SK-N-SH (cell line): ENCODE data around the gene COL20A1. TPM values are rescaled to one million over a fixed set of nuclear protein-coding genes. Genes with fewer than 3 reads are reported as not detected.
"Not testable (repeated sequence)": the region's sequence is repeated elsewhere in the genome, so short reads cannot be mapped to it uniquely, and the experiment has no call there.

Experiments used
- CTCF ChIA-PET: fragments of 300-600, 350-600 bp; formaldehyde crosslinking; extraction: SDS; loops from one replicate; lab custom pipeline; 2021; lab: Yijun Ruan, JAX
- POLR2A ChIA-PET: fragments of 350-600 bp; sonication (Branson Sonifier 250); formaldehyde crosslinking; extraction: SDS; loops from one replicate; lab custom pipeline; 2020; ENCODE audit warnings: antibody characterized with exemption, inconsistent platforms; lab: Yijun Ruan, JAX
- DNase-seq: peaks from one replicate; pipeline ENCODE4 v3.0.0; 2012
- H2AFZ ChIP-seq: fragments of 200-600 bp; sonication (generic); 2 replicates; pipeline ENCODE4 v1.8.1; 2016; ENCODE audit warnings: antibody characterized with exemption, mild to moderate bottlenecking, low read depth
- H3F3A ChIP-seq: fragments of 200-600 bp; sonication (generic); replicated peaks from 2 replicates; pipeline ENCODE3; 2016; ENCODE audit warnings: antibody characterized with exemption, mild to moderate bottlenecking; ENCODE audit not compliant: insufficient read depth
- H3K27ac ChIP-seq, 2 experiments: fragments of 200-500 bp in 1 of 2; fragments of 200-600 bp in 1 of 2; sonication (Bioruptor generic) in 1 of 2; sonication (generic), shearing (Covaris generic) in 1 of 2; 2 replicates each; pipeline versions ENCODE4 v1.5.1 to v1.6.1; 2014 to 2016; ENCODE audit warnings: low read depth in 2 of 2, inconsistent platforms in 1 of 2, low read length in 1 of 2, mild to moderate bottlenecking in 1 of 2, mixed read lengths in 1 of 2
- H3K27me3 ChIP-seq: fragments of 200-600 bp; sonication (generic), shearing (Covaris generic); 2 replicates; pipeline ENCODE4 v1.6.1; 2016; ENCODE audit warnings: mixed run types; ENCODE audit not compliant: insufficient read depth
- H3K36me3 ChIP-seq, 2 experiments: fragments of 200-500 bp in 1 of 2; fragments of 200-600 bp in 1 of 2; sonication (Bioruptor generic) in 1 of 2; sonication (generic) in 1 of 2; replicated peaks in 1 of 2; 2 replicates each; pipeline versions ENCODE3 to v1.5.1; 2014 to 2016; ENCODE audit warnings: low read length in 1 of 2, mild to moderate bottlenecking in 1 of 2; ENCODE audit not compliant: insufficient read depth in 2 of 2, control insufficient read depth in 1 of 2
- H3K4me1 ChIP-seq, 2 experiments: fragments of 200-500 bp in 1 of 2; fragments of 200-600 bp in 1 of 2; sonication (Bioruptor generic) in 1 of 2; sonication (generic), shearing (Covaris generic) in 1 of 2; 2 replicates each; pipeline versions ENCODE4 v1.5.1 to v1.6.1; 2014 to 2016; ENCODE audit warnings: low read depth in 1 of 2, low read length in 1 of 2, mixed run types in 1 of 2; ENCODE audit not compliant: insufficient read depth in 2 of 2, control insufficient read depth in 1 of 2
- H3K4me2 ChIP-seq: fragments of 200-600 bp; sonication (generic), shearing (Covaris generic); 2 replicates; pipeline ENCODE4 v1.6.1; 2017; ENCODE audit warnings: mixed run types
- H3K4me3 ChIP-seq, 2 experiments: fragments of 200-500 bp in 1 of 2; fragments of 200-600 bp in 1 of 2; sonication (Bioruptor generic) in 1 of 2; sonication (generic), shearing (Covaris generic) in 1 of 2; 2 replicates each; pipeline versions ENCODE4 v1.5.1 to v1.8.1; 2014 to 2016; ENCODE audit warnings: low read depth in 2 of 2, inconsistent platforms in 1 of 2, low read length in 1 of 2, mild to moderate bottlenecking in 1 of 2, mixed read lengths in 1 of 2, moderate library complexity in 1 of 2
- H3K79me2 ChIP-seq: fragments of 200-600 bp; sonication (generic); 2 replicates; pipeline ENCODE4 v1.8.1; 2017; ENCODE audit warnings: mild to moderate bottlenecking; ENCODE audit not compliant: insufficient read depth
- H3K9ac ChIP-seq: fragments of 200-600 bp; sonication (generic); 2 replicates; pipeline ENCODE4 v1.6.1; 2017; ENCODE audit warnings: mixed run types
- H3K9me2 ChIP-seq: fragments of 200-600 bp; sonication (generic); 2 replicates; pipeline ENCODE4 v1.6.1; 2017; ENCODE audit warnings: mixed run types
- H3K9me3 ChIP-seq: fragments of 200-600 bp; sonication (generic); 2 replicates; pipeline ENCODE4 v1.6.1; 2017; ENCODE audit warnings: mixed run types, mild to moderate bottlenecking, moderate library complexity
- H4K20me1 ChIP-seq: fragments of 200-600 bp; sonication (generic); 2 replicates; pipeline ENCODE4 v1.6.1; 2017; ENCODE audit warnings: mild to moderate bottlenecking, mixed run types; ENCODE audit not compliant: insufficient read depth
- JUND ChIP-seq: IDR thresholded peaks from 2 replicates; pipeline ENCODE4 v1.4.0; 2012
- NRF1 ChIP-seq: IDR thresholded peaks from 2 replicates; pipeline ENCODE4 v1.6.1; 2012; ENCODE audit warnings: low read depth, mild to moderate bottlenecking, low read length
- SIN3A ChIP-seq: IDR thresholded peaks from 2 replicates; pipeline ENCODE4 v1.6.1; 2012; ENCODE audit warnings: low read depth, mild to moderate bottlenecking, low read length, moderate library complexity, borderline replicate concordance
- WGBS: methylation state at CpG from one replicate; pipeline ENCODE4 v1.1.6; 2017; ENCODE audit warnings: low lambda C conversion rate; 5-methylcytosine and 5-hydroxymethylcytosine counted together
- polyA plus RNA-seq, 3 experiments: library from polyadenylated mRNA; depleted of rRNA; stranded (reverse); fragments of >200 nt; gene quantifications; 2 replicates each; pipeline ENCODE4 v1.2.3, GENCODE V29; 2012
- TF ChIP-seq, protein P1 (sequence below): fragments of 150-350 bp; IDR thresholded peaks from 2 replicates; pipeline ENCODE4 v1.6.1; 2017; ENCODE audit warnings: antibody characterized with exemption, low read length, low read depth, borderline replicate concordance
- TF ChIP-seq, protein P2 (sequence below): fragments of 150-350 bp; IDR thresholded peaks from 2 replicates; pipeline ENCODE4 v1.6.1; 2016; ENCODE audit warnings: mild to moderate bottlenecking, low read depth, low read length

The COL20A1 gene
- polyA plus RNA-seq, 1 of the 3 experiments (the other 2 are of a cell fraction), result not detected

DNA sequence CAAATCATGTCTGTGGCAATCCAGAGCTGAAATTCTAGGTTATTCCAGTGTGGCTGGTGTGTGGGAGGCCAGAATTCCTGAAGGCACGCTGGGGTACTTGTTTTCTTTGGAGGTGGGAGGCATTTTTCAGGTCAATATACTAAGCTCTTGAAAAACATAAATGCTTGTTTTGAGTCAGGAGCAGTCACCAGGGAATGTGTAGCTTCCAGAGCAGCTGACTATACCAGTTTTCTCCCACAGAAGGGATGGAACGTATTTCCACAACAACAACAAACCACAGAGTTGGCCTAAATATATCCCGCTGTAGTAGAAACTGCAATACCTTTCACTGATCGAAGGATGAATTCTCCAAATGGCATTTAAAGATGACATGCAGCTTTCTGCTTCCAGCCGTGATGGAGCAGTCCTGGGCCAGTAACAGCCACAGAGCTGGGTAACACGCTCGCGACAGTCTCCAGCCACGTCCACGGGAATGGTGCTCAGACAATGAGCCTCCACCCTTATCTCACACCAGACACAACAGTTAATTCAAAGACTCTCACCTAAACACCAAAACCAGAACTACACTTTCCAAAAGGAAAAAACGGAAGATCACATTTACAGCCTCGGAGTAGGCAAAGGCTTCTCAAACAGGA lies 44.9 kb downstream of the COL20A1 start:
- H3K4me1 ChIP-seq, result no peaks in the 10 kb centered on the region
- no peaks in the 10 kb centered on the region for H3K79me2 ChIP-seq
- H3K4me2 ChIP-seq, result no peak overlapping the region
- POLR2A ChIA-PET, result no interaction called here
- 62% methylated on average over 12 of the region's 12 CpGs for WGBS
- H3K9ac ChIP-seq, result no peak overlapping the region
- no peaks in the 10 kb centered on the region for H3K36me3 ChIP-seq
- no peak for DNase-seq
- no peaks in the 10 kb centered on the region for H4K20me1 ChIP-seq
- no peaks in the 10 kb centered on the region for H3K9me2 ChIP-seq
- no peak overlapping the region for H3K4me3 ChIP-seq
- H3K27ac ChIP-seq, result no peak overlapping the region
- CTCF ChIA-PET, result interaction anchor here (1.3 to 1.6 kb wide), 2 partner anchors 8 to 29 kb away, joined by 3 to 4 read pairs; no protein-coding TSS in a partner anchor
- H3K9me3 ChIP-seq, result no peaks in the 10 kb centered on the region
- TF ChIP-seq, protein P1, sequence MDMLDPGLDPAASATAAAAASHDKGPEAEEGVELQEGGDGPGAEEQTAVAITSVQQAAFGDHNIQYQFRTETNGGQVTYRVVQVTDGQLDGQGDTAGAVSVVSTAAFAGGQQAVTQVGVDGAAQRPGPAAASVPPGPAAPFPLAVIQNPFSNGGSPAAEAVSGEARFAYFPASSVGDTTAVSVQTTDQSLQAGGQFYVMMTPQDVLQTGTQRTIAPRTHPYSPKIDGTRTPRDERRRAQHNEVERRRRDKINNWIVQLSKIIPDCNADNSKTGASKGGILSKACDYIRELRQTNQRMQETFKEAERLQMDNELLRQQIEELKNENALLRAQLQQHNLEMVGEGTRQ, result no peak
- no peak for TF ChIP-seq JUND
- TF ChIP-seq SIN3A, result no peak
- TF ChIP-seq NRF1, result no peak
- TF ChIP-seq, protein P2, sequence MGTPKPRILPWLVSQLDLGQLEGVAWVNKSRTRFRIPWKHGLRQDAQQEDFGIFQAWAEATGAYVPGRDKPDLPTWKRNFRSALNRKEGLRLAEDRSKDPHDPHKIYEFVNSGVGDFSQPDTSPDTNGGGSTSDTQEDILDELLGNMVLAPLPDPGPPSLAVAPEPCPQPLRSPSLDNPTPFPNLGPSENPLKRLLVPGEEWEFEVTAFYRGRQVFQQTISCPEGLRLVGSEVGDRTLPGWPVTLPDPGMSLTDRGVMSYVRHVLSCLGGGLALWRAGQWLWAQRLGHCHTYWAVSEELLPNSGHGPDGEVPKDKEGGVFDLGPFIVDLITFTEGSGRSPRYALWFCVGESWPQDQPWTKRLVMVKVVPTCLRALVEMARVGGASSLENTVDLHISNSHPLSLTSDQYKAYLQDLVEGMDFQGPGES, result no peak
- TF ChIP-seq, all 33 proteins: peak for 0
- Histone ChIP-seq H2AFZ (no peak overlapping the region), H3F3A (no peaks in the 10 kb centered on the region), H3K27me3 (no peaks in the 10 kb centered on the region)

DNA sequence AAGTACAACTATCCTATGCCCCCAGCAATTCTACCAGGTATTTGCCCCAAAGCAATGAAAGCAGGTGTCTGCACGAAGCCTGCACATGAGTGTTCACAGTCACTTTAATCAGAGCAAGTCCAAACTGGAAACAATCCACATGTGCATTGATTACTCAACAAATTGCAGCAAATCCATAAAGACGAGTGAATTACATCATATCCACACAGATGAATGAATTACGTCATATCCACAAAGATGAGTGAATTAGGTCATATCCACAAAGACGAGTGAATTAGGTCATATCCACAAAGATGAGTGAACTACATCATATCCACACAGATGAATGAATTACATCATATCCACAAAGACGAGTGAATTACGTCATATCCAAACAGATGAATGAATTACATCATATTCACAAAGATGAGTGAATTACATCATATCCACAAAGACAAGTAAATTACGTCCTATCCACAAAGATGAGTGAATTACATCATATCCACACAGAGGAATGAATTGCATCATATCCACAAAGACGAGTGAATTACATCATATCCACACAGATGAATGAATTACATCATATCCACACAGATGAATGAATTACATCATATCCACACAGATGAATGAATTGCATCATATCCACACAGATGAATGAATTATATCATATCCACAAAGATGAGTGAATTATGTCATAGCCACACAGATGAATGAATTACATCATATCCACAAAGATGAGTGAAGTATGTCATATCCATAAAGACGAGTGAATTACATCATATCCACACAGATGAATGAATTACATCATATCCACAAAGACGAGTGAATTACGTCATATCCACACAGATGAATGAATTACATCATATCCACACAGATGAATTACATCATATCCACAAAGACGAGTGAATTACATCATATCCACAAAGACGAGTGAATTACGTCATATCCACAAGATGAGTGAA lies 46.4 kb downstream of the COL20A1 start:
- H2AFZ ChIP-seq, DNase-seq, H3F3A ChIP-seq, H3K9ac ChIP-seq, H3K4me3 ChIP-seq, H3K27me3 ChIP-seq, H3K4me1 ChIP-seq, H3K9me2 ChIP-seq, H3K36me3 ChIP-seq, POLR2A ChIA-PET, H3K9me3 ChIP-seq, H3K4me2 ChIP-seq, H3K27ac ChIP-seq, H4K20me1 ChIP-seq, H3K79me2 ChIP-seq: not testable (repeated sequence)
- WGBS, result 50% methylated on average over 14 of the region's 14 CpGs
- CTCF ChIA-PET, result interaction anchor here (1.3 kb wide), 1 partner anchor 10 kb away, joined by 3 read pairs; no protein-coding TSS in a partner anchor

DNA sequence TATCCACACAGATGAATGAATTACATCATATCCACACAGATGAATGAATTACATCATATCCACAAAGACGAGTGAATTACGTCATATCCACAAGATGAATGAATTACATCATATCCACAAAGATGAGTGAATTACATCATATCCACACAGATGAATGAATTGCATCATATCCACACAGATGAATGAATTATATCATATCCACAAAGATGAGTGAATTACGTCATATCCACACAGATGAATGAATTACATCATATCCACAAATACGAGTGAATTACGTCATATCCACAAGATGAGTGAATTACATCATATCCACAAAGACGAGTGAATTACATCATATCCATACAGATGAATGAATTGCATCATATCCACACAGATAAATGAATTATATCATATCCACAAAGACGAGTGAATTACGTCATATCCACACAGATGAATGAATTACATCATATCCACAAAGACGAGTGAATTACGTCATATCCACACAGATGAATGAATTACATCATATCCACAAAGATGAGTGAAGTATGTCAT lies 47.2 kb downstream of the COL20A1 start:
- H4K20me1 ChIP-seq, H3K4me3 ChIP-seq, POLR2A ChIA-PET, H3F3A ChIP-seq, H3K9me3 ChIP-seq, H3K36me3 ChIP-seq, H3K79me2 ChIP-seq, H3K9me2 ChIP-seq, DNase-seq, H3K27me3 ChIP-seq, H3K4me2 ChIP-seq, H2AFZ ChIP-seq, H3K27ac ChIP-seq, H3K4me1 ChIP-seq, H3K9ac ChIP-seq: not testable (repeated sequence)
- WGBS, result 55% methylated on average over 10 of the region's 10 CpGs
- CTCF ChIA-PET, result interaction anchor here (1.2 to 2.9 kb wide), 3 partner anchors 31 to 156 kb away, joined by 4 to 12 read pairs (median 8); no protein-coding TSS in a partner anchor
